Rectal smooth muscle tissue (tissue), 1 donor: ENCODE results near the gene PNPLA3.
"Not testable (repeated sequence)": the region's sequence is repeated elsewhere in the genome, so short reads cannot be mapped to it uniquely, and the experiment has no call there.

Experiments
- H3K27ac ChIP-seq: one replicate; pipeline ENCODE4 v1.7.0; 2013; ENCODE audit warnings: low read depth, low read length, inconsistent platforms
- H3K27me3 ChIP-seq: one replicate; pipeline ENCODE4 v1.7.0; 2013; ENCODE audit warnings: low read length; ENCODE audit not compliant: control insufficient read depth, insufficient read depth
- H3K36me3 ChIP-seq: one replicate; pipeline ENCODE4 v1.7.0; 2013; ENCODE audit warnings: low read length; ENCODE audit not compliant: control insufficient read depth, insufficient read depth
- H3K4me1 ChIP-seq: one replicate; pipeline ENCODE4 v1.7.0; 2013; ENCODE audit warnings: low read length; ENCODE audit not compliant: control insufficient read depth, insufficient read depth
- H3K4me3 ChIP-seq: one replicate; pipeline ENCODE4 v1.7.0; 2013; ENCODE audit warnings: low read length
- H3K9ac ChIP-seq: one replicate; pipeline ENCODE4 v1.7.0; 2013; ENCODE audit warnings: low read length

Gene PNPLA3

DNA sequence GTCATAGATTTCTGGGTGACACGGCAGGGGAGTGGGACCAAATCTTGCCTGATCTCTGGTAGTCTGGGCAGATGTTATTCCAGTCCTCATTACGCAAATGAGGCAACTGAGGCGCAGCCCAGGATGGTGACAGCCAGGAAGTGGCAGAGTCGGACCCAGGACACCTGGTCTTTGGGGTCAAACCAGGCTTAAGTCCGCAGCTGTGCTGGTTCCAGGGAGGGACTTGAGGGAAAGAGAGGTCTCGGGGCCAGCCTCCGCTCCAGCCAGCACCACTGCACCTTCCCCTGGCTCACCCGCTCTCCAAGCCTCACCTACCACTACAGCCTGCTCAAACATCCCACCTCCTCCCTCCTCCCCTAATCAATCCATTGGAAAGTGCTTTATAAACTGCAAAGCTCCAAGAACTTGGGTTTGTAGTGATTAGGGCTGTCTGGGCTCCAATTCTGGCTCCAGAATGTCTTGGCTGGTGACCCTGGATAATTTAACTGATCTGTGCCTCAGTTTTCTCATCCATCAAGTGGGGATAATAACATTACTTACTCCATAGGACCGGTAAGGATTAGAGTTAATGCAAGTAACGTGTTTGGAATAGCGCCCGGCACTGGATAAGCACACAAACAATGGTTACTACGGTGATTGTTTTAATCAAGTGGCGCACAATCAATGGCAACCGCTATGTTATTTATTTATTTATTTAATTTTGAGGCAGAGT lies 31.3 kb upstream of the PNPLA3 start:
- Histone ChIP-seq H3K9ac (no peak overlapping the region), H3K4me3 (no peak overlapping the region), H3K27me3 (peaks cover 24% of the 10 kb centered on the region), H3K27ac (no peak overlapping the region), H3K4me1 (no peaks in the 10 kb centered on the region), H3K36me3 (no peaks in the 10 kb centered on the region)

DNA sequence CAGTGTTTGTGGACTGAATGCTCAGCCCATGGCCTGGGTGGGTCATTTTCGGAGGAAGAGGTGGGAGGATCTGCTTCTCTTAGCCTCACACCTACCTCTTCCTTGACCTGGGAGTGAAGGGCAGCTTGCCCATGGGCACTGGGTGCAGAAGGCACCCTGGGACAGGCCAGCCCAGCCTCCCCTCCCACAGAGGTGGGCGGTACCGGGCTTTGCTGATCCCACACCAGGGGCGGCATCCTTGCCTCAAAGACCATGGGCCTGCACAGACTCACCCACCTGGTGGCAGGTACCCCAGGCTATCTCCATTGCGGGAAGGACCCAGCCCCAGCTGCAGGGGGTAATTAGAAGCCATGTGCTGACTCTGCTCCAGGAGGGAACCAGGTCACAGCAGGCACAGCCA lies 30.3 kb upstream of the PNPLA3 start:
- Histone ChIP-seq H3K36me3 (no peaks in the 10 kb centered on the region), H3K9ac (no peak overlapping the region), H3K27ac (no peak overlapping the region), H3K27me3 (peaks cover 21% of the 10 kb centered on the region), H3K4me1 (no peaks in the 10 kb centered on the region), H3K4me3 (no peak overlapping the region)

DNA sequence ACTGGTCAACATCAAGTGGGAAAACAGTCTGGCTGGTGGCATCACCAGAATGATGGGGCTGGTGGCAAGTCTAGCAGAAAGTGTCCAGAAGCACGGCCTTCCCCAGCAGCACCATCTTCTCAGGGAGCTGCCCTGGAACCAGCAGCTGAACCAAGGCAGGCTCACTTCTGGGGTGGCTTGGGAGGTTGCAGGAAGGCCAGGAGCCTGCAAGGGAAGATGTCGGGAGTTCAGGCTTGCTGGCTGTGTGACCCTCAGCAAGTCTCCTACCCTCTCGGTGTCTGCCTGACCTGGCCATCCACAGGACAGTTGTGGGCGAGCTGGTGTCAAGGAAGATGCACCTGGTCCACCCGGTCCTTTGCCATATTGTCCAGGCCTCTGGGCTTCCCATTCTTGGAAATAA lies 29.5 kb upstream of the PNPLA3 start:
- Histone ChIP-seq H3K9ac (no peak overlapping the region), H3K36me3 (no peaks in the 10 kb centered on the region), H3K4me1 (no peaks in the 10 kb centered on the region), H3K27ac (no peak overlapping the region), H3K27me3 (peaks cover 21% of the 10 kb centered on the region), H3K4me3 (no peak overlapping the region)

DNA sequence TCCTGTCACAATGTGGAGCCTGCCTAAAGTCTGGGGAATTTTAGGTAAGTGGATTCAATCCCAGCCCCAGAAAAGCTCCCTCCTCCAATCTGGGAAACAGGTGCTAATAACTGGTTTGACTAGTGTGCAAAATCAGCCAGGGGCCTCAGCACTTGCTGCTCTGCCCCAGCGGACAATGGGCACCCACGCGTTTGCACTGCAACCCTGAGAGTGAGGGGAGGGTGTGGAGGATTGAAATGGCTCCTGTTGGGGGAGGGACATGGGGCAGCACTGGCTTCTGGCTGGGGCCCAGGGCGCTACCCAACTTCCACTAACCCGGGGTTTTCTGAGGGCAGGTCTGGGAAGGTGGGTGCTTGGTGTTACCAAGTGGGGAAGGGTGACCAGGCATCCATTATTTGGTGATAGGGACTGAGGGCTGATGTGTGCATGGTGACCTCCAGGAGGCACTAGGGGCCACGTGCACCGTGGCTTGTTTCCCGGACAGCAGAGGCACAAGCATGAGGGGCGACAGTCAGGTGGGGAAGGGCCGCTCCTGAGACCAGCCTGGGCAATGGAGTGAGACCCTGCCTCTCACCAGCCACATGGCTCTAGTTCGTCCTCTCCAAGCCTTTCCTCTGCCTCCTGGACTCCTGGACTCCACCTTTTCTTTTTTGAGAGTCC lies 27.5 kb upstream of the PNPLA3 start:
- no peaks in the 10 kb centered on the region for H3K36me3 ChIP-seq
- H3K27ac ChIP-seq: no peak overlapping the region
- no peak overlapping the region for H3K9ac ChIP-seq
- H3K27me3 ChIP-seq: peaks cover 12% of the 10 kb centered on the region
- H3K4me3 ChIP-seq: no peak overlapping the region
- H3K4me1 ChIP-seq: no peaks in the 10 kb centered on the region

DNA sequence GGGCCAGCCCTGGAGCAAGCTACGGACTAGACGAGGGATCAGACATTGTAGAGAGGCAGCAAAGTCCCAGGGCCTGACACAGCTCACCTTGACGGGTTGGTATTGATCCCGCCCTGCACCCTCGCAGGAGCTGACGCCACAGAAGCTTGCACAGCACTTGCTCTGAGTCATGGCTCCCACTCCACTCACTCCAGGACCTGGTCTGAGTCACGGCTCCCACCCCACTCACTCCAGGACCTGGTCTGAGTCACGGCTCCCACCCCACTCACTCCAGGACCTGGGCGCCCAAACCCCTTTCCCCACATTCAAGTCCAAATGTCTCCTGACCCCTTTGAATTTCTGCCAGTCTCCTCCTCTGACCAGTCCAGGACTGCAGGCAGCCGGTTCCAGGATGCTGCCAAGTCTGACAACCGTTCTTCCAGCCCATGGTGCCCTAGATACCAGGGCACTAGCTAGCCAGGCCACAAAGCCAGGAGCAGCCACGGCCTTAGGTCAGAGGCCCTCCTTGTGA lies 25.8 kb upstream of the PNPLA3 start:
- Histone ChIP-seq H3K4me3 (no peak overlapping the region), H3K36me3 (no peaks in the 10 kb centered on the region), H3K27me3 (peaks cover 2% of the 10 kb centered on the region), H3K9ac (no peak overlapping the region), H3K27ac (no peak overlapping the region), H3K4me1 (no peaks in the 10 kb centered on the region)

DNA sequence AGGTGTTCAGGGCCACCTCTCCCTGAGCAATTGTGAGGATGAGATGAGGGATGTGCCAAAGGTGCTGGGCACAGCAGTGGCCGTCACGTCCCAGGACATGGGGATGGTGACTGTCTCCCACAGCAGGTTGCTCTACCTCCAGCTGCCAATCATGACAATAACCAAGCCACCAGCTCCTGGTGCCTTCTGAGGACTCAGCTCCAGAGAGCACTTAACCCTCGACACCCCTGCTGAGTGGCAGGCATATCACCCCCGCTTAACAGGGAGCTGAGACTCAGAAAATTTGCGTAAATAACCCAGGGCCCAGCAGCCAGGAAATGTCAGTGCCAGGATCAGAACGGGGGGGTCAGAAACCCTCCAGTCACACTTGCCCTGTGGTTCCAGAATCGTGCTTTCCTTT lies 23.4 kb upstream of the PNPLA3 start:
- H3K36me3 ChIP-seq: no peaks in the 10 kb centered on the region
- no peaks in the 10 kb centered on the region for H3K27me3 ChIP-seq

DNA sequence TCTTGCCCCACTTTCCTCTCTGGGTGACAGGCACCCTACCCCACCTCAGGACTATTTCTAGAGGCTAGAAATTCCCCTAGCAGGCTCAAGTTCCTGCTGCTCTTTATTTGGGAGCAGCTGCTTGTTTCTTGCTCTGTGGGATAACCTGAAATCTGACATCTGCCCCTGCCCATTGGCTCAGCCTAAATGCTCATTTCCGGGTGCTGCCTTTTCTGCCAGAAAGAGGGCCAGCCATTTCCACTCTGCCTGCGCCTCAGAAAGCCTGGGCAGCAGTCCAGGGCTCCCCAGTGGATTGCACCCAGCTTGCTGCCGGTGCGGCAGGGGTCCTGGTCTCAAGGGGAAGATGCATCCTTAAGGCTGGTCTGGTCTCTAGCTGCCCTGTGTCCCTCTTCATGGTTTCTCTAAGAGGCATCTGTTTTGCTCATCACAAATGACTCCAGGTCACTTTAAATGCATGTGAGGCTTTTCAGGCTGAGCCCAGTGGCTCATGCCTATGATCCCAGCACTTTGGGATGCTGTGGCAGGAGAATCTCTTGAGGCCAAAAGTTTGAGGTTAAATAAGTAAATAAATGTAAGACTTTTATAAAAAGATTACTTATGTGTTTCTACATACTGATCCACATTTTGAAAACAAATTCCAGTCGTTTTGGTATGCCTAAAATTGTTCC lies 21.5 kb upstream of the PNPLA3 start:
- H3K27ac ChIP-seq: no peak overlapping the region
- no peaks in the 10 kb centered on the region for H3K27me3 ChIP-seq

More for the DNA sequence above, 23.4 kb upstream of the PNPLA3 start:
- Histone ChIP-seq H3K4me3 (no peak overlapping the region), H3K27ac (no peak overlapping the region), H3K4me1 (no peaks in the 10 kb centered on the region), H3K9ac (no peak overlapping the region)

DNA sequence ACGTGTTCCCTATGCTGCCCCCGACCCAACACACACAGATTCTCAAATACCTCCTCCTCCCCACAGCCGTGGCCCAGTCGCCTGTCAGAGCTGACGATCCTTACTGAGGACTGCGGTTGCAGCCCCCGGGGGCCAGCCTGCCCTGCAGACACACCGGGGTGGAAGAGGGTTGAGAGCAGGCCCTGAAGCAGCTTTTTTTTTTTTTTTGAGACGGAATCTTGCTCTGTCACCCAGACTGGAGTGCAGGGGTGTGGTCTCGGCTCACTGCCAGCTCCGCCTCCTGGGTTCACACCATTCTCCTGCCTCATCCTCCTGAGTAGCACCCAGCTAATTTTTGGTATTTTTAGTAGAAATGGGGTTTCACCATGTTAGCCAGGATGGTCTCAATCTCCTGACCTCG lies 20.6 kb upstream of the PNPLA3 start:
- not testable (repeated sequence) for H3K36me3 ChIP-seq, H3K4me3 ChIP-seq, H3K4me1 ChIP-seq, H3K9ac ChIP-seq, H3K27me3 ChIP-seq, H3K27ac ChIP-seq

More for the DNA sequence above, 21.5 kb upstream of the PNPLA3 start:
- H3K9ac ChIP-seq: no peak overlapping the region
- no peak overlapping the region for H3K4me3 ChIP-seq
- H3K36me3 ChIP-seq: no peaks in the 10 kb centered on the region
- no peaks in the 10 kb centered on the region for H3K4me1 ChIP-seq

DNA sequence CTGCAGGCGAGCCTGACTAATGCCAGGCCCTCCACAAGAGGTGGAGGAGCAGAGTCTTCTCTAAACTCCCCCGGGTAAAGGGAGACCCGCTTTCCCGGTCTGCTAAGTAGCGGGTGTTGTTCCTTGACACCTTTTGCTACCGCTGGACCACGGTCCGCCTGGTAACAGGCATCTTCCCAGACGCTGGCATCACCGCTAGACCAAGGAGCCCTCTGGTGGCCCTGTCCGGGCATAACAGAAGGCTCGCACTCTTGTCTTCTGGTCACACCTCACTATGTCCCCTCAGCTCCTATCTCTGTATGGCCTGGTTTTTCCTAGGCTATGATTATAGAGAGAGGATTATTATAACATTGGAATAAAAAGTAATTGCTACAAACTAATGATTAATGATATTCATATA lies 19.2 kb upstream of the PNPLA3 start:
- H3K4me1 ChIP-seq, H3K4me3 ChIP-seq, H3K9ac ChIP-seq, H3K27ac ChIP-seq, H3K27me3 ChIP-seq, H3K36me3 ChIP-seq: not testable (repeated sequence)

DNA sequence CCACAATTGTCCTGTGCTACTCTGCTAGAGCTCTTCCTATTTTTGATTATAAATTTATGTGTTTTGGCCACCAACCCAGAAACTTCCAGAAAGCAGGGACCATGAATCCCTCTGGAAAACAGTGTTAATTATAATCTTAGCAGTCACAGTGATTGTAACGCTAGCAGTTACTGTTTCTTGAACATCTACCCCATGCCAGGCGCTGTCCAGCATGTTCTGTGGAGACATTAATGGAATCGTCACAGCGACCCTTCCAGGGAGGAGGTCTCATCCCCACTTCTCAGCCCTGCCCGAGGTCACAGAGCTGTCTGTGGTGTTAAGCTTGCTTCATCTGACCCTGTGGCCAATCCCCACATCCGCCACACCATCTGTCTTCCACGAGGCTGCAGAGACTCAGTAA lies 17.9 kb upstream of the PNPLA3 start:
- Histone ChIP-seq H3K27me3 (peaks cover 3% of the 10 kb centered on the region), H3K4me3 (no peak overlapping the region), H3K36me3 (no peaks in the 10 kb centered on the region), H3K9ac (no peak overlapping the region), H3K27ac (no peak overlapping the region), H3K4me1 (no peaks in the 10 kb centered on the region)

DNA sequence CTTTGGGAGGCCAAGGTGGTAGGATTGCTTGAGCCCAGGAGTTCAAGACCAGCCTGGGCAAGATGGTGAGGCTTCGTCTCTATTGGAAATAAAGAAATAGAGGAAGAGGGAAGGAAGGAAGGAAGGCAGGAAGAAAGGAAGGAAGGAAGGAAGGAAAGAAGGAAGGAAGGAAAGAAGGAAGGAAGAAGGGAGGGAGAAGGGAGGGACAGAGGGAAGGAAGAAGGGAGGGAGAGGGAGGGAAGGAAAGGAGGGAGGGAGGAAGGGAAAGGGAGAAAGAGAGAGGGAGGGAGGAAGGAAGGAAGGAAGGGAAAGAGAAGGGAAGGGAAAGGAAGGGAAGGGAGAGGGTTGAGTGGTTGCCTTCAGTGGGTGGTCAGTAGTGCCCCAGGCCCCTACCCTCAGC lies 13.9 kb upstream of the PNPLA3 start:
- no peaks in the 10 kb centered on the region for H3K4me1 ChIP-seq
- H3K36me3 ChIP-seq: no peaks in the 10 kb centered on the region
- H3K27me3 ChIP-seq: peaks cover 5% of the 10 kb centered on the region
- H3K27ac ChIP-seq: no peak overlapping the region
- no peak overlapping the region for H3K4me3 ChIP-seq
- no peak overlapping the region for H3K9ac ChIP-seq

DNA sequence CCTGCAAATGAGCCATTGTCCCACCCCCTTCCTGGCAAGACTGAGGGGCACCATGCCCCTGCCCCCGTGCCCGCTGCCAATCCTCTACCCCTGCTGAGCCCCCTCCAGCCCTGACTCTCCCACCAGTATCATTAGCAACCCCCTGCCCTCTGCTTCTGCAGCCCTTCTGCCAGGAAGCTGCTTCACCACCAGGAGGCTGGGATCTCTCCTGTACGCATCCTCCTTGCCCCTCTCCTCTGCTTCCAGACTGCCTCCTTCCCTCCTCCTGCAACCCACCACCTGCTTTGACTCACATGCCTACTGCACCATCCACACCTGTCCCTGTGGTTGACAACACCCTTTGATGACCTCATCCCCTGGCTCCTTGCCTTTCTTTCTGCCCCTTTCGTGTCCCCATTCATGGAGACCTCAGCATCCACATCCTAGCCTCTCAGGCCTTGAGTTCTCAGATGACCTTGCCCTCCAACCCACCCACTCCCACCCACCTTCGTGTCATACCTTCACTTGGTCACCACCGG lies 13.4 kb upstream of the PNPLA3 start:
- Histone ChIP-seq H3K27me3 (peaks cover 5% of the 10 kb centered on the region), H3K4me3 (no peak overlapping the region), H3K27ac (no peak overlapping the region), H3K36me3 (no peaks in the 10 kb centered on the region), H3K4me1 (no peaks in the 10 kb centered on the region), H3K9ac (no peak overlapping the region)
